ENCODE measurements around the gene MYO5C. TPM values are rescaled to one million over a fixed set of nuclear protein-coding genes. Genes with fewer than 3 reads are reported as not detected.

Gene MYO5C
- total and polyA plus RNA-seq, 2 of the 8 experiments (the other 6 are each of a cell fraction or from before 2014, with no cell fraction given), result 8.2 to 26.7 TPM

GRCh38 chr15:52290800-52291199 lies 4.8 kb downstream of the MYO5C start:
- H3K14ac ChIP-seq (ENCODE audit: insufficient read length), result no peak overlapping the region
- H3K9me3 ChIP-seq (ENCODE audit: insufficient read depth in 2 of 2, low read depth in 1 of 2, low read length in 1 of 2), result peaks cover 2% of the 10 kb centered on the region in 2 experiments; a peak in 1 of 4 replicates
- no peak overlapping the region for H3K18ac ChIP-seq (ENCODE audit: extremely low read depth, low read length)
- no peak overlapping the region for H4K5ac ChIP-seq (ENCODE audit: insufficient read length, low read depth, low read length)
- H2AFZ ChIP-seq (ENCODE audit: low read length), result no peak overlapping the region
- no peak overlapping the region for H3K23ac ChIP-seq (ENCODE audit: insufficient read length)
- FAIRE-seq (no peak), DNase-seq (ENCODE audit: low read depth in 1 of 2, low spot score in 2 of 2) (no peak)
- H3K4me1 ChIP-seq (replicated peaks in 1 of 4; ENCODE audit: control insufficient read depth in 3 of 4, insufficient read depth in 4 of 4, low read length in 3 of 4), result peaks cover 2 to 8% (median 3%) of the 10 kb centered on the region in 4 experiments; a peak in 3 of 7 replicates
- ChIA-PET CTCF (ENCODE audit: partially characterized antibody) (interaction anchor here (1.6 to 1.7 kb wide), 2 partner anchors 29 to 33 kb away, joined by 5 to 12 read pairs; no protein-coding TSS in a partner anchor), POLR2A (ENCODE audit: partially characterized antibody) (interaction anchor here (0.8 to 2.2 kb wide), 2 partner anchors 27 to 29 kb away, joined by 3 to 8 read pairs; no protein-coding TSS in a partner anchor)
- H4K20me1 ChIP-seq (replicated peaks in 1 of 2; ENCODE audit: control insufficient read depth in 1 of 2, insufficient read depth in 2 of 2, low read length in 2 of 2), result peaks cover 0 to 2% of the 10 kb centered on the region in 2 experiments
- H2BK15ac ChIP-seq (ENCODE audit: low read length), result no peak overlapping the region
- H2AK5ac ChIP-seq (ENCODE audit: low read depth, low read length), result no peak overlapping the region
- TF ChIP-seq RNF2 (IDR thresholded peaks at IDR 0.05; ENCODE audit: borderline replicate concordance, low read depth, low read length, missing control alignments, poor library complexity, severe bottlenecking) (no peak), FOSL1 (IDR thresholded peaks at IDR 0.05; ENCODE audit: insufficient read depth, low read depth, low read length) (no peak), SP2 (IDR thresholded peaks at IDR 0.05; ENCODE audit: low read length) (no peak), BRCA1 (IDR thresholded peaks at IDR 0.05; ENCODE audit: low read depth, low read length) (no peak), BACH1 (IDR thresholded peaks at IDR 0.05; ENCODE audit: low read length) (no peak), TBP (IDR thresholded peaks at IDR 0.05; ENCODE audit: low read depth, low read length) (no peak), CEBPB (IDR thresholded peaks at IDR 0.05; ENCODE audit: low read depth, low read length) (no peak), ATF3 (IDR thresholded peaks at IDR 0.05; ENCODE audit: insufficient read depth, low read depth, low read length) (no peak), SRF (IDR thresholded peaks at IDR 0.05; ENCODE audit: low read depth, low read length) (no peak), JUND (IDR thresholded peaks at IDR 0.05; ENCODE audit: low read length) (no peak), SUZ12 (IDR thresholded peaks at IDR 0.05; ENCODE audit: low read length) (no peak), SP4 (IDR thresholded peaks at IDR 0.05; ENCODE audit: low read length) (no peak), GTF2F1 (IDR thresholded peaks at IDR 0.05; ENCODE audit: borderline replicate concordance, low read depth, low read length) (no peak), TAF1 (IDR thresholded peaks at IDR 0.05; ENCODE audit: low read depth, low read length) (no peak)
- H3K79me1 ChIP-seq (ENCODE audit: low read depth, low read length), result peaks cover 12% of the 10 kb centered on the region; the same call in 1 of the 2 replicates
- H3K79me2 ChIP-seq (ENCODE audit: control insufficient read depth in 1 of 2, insufficient read depth in 2 of 2, low read length in 2 of 2), result peaks cover 0 to 26% of the 10 kb centered on the region in 2 experiments; a peak in 2 of 4 replicates
- no peak overlapping the region for H2BK12ac ChIP-seq (ENCODE audit: low read depth, low read length)
- no peak overlapping the region for H2BK20ac ChIP-seq (ENCODE audit: low read length)
- H3K4me2 ChIP-seq (ENCODE audit: insufficient read depth in 1 of 2, low read depth in 2 of 2, low read length in 2 of 2), result no peak overlapping the region
- H4K8ac ChIP-seq (ENCODE audit: extremely low read depth, insufficient read depth, low read length), result no peak overlapping the region
- WGBS, 2 experiments (ENCODE audit: extremely low coverage in 1 of 2, insufficient coverage in 1 of 2, insufficient read length in 1 of 2, insufficient replicate concordance in 2 of 2, low coverage in 1 of 2, low lambda C conversion rate in 2 of 2, missing lambda C conversion rate in 1 of 2), result 90% methylated on average over 3 of the region's 3 CpGs; no CpG with 5 or more reads in 1 of the 2 experiments
- H2BK120ac ChIP-seq (replicated peaks; ENCODE audit: low read depth, low read length), result no peak overlapping the region
- H3K36me3 ChIP-seq (ENCODE audit: control insufficient read depth in 2 of 4, insufficient read depth in 4 of 4, low read length in 3 of 4), result peaks cover 0 to 8% (median 1%) of the 10 kb centered on the region in 4 experiments; a peak in 4 of 8 replicates
- H3K9ac ChIP-seq (replicated peaks in 1 of 4; ENCODE audit: extremely low read depth in 1 of 4, low read depth in 3 of 4, low read length in 3 of 4), result no peak overlapping the region
- H3K23me2 ChIP-seq (ENCODE audit: low read depth, low read length), result peaks cover 3% of the 10 kb centered on the region; the same call in 1 of the 2 replicates
- H3K27me3 ChIP-seq (replicated peaks in 1 of 4; ENCODE audit: control insufficient read depth in 3 of 4, extremely low read depth in 1 of 4, insufficient read depth in 3 of 4, low read length in 3 of 4), result no peaks in the 10 kb centered on the region
- no peak overlapping the region for H3K56ac ChIP-seq (replicated peaks; ENCODE audit: insufficient read length, low read depth, low read length)
- H2BK5ac ChIP-seq (ENCODE audit: low read depth, low read length), result no peak overlapping the region
- H3K4me3 ChIP-seq (ENCODE audit: extremely low read depth in 1 of 4, insufficient read depth in 2 of 4, low read depth in 3 of 4, low read length in 4 of 4), result no peak overlapping the region
- no peak overlapping the region for H4K91ac ChIP-seq (replicated peaks; ENCODE audit: insufficient read length, low read length)
- no peak overlapping the region for H3K4ac ChIP-seq (replicated peaks; ENCODE audit: insufficient read length, low read depth, low read length)
- no peak overlapping the region for H3K27ac ChIP-seq (ENCODE audit: low read depth, low read length)

Measured in H1 (cell line).